PC-9 (cell line): Measurements from ENCODE around the gene ZFPM1. TPM values are rescaled to one million over a fixed set of nuclear protein-coding genes. Genes with fewer than 3 reads are reported as not detected.

Experiments used
- BruUV-seq: library from RNA; stranded (reverse); fragments of 400-500 nt; replicated peaks from 2 replicates; lab custom pipeline; 2021; lab: Mats Ljungman, UMichigan
- CTCF ChIA-PET: fragments of 300-600 bp; sonication (Branson Sonifier 250); formaldehyde crosslinking; loops from one replicate; lab custom pipeline; 2022; ENCODE audit warnings: antibody characterized with exemption; lab: Charles Lee
- POLR2A ChIA-PET: fragments of 300-600 bp; sonication (Branson Sonifier 250); formaldehyde crosslinking; loops from one replicate; lab custom pipeline; 2022; ENCODE audit warnings: antibody characterized with exemption; ENCODE audit not compliant: unreplicated experiment; lab: Charles Lee
- DNase-seq, 2 experiments: peaks; one replicate each; pipeline versions ENCODE4 v3.0.0 to v3.0.0-alpha.2; 2015 to 2022; ENCODE audit warnings: mixed read lengths in 1 of 2
- H2AFZ ChIP-seq: fragments of 200-600 bp; sonication (generic); 2 replicates; pipeline ENCODE4 v1.8.1; 2017; ENCODE audit warnings: antibody characterized with exemption
- H3F3A ChIP-seq: fragments of 200-600 bp; sonication (generic); 2 replicates; pipeline ENCODE4 v1.8.1; 2017; ENCODE audit warnings: antibody characterized with exemption, mild to moderate bottlenecking, low read depth; ENCODE audit not compliant: insufficient read depth
- H3K27ac ChIP-seq: fragments of 200-600 bp; sonication (generic); 2 replicates; pipeline ENCODE4 v1.6.1; 2016; ENCODE audit warnings: mixed run types
- H3K27me3 ChIP-seq: fragments of 200-600 bp; sonication (generic); 2 replicates; pipeline ENCODE4 v1.6.1; 2016; ENCODE audit warnings: low read depth, mixed run types; ENCODE audit not compliant: insufficient read depth
- H3K36me3 ChIP-seq: fragments of 200-600 bp; sonication (generic); 2 replicates; pipeline ENCODE4 v1.6.1; 2016; ENCODE audit warnings: low read depth, mixed run types
- H3K4me1 ChIP-seq: fragments of 200-600 bp; sonication (generic); replicated peaks from 2 replicates; pipeline ENCODE4 v1.6.1; 2016; ENCODE audit warnings: mixed run types; ENCODE audit not compliant: insufficient read depth
- H3K4me2 ChIP-seq: fragments of 200-600 bp; sonication (generic); 2 replicates; pipeline ENCODE4 v1.6.1; 2017; ENCODE audit warnings: mixed run types
- H3K4me3 ChIP-seq: fragments of 200-600 bp; sonication (generic); 2 replicates; pipeline ENCODE4 v1.6.1; 2016; ENCODE audit warnings: mixed run types
- H3K79me2 ChIP-seq: fragments of 200-600 bp; sonication (generic); 2 replicates; pipeline ENCODE4 v1.6.1; 2017; ENCODE audit warnings: low read depth, mixed run types
- H3K9me2 ChIP-seq: fragments of 200-600 bp; sonication (generic); 2 replicates; pipeline ENCODE4 v1.8.1; 2017; ENCODE audit warnings: mild to moderate bottlenecking; ENCODE audit not compliant: insufficient read depth
- H3K9me3 ChIP-seq: fragments of 200-600 bp; sonication (generic); 2 replicates; pipeline ENCODE4 v1.8.1; 2016; ENCODE audit warnings: low read depth; ENCODE audit not compliant: insufficient read depth
- H4K20me1 ChIP-seq: fragments of 200-600 bp; sonication (generic); 2 replicates; pipeline ENCODE4 v1.8.1; 2017; ENCODE audit not compliant: insufficient read depth
- EZH2 ChIP-seq: fragments of 200-600 bp; sonication (generic); IDR thresholded peaks from 2 replicates; pipeline ENCODE4 v1.8.0; 2017; ENCODE audit warnings: antibody characterized with exemption, low read depth
- intact Hi-C: fragments of 100-400 bp; cut with micrococcal nuclease; formaldehyde crosslinking; loops from one replicate; pipeline ENCODE4 v1.10.0; 2022; ENCODE audit not compliant: unreplicated experiment
- total RNA-seq: library from RNA; stranded (reverse); gene quantifications from 2 replicates; pipeline ENCODE4 v1.2.3, GENCODE V29; 2021
- TF ChIP-seq, protein P1 (sequence below): fragments of 200-600 bp; sonication (generic); conservative IDR thresholded peaks from 2 replicates; pipeline ENCODE4 v1.6.1; 2017; ENCODE audit warnings: mixed run types, antibody characterized with exemption, mild to moderate bottlenecking, moderate library complexity

The ZFPM1 gene
- total RNA-seq, 1 experiment from 2014 or later: 19.7 TPM

DNA sequence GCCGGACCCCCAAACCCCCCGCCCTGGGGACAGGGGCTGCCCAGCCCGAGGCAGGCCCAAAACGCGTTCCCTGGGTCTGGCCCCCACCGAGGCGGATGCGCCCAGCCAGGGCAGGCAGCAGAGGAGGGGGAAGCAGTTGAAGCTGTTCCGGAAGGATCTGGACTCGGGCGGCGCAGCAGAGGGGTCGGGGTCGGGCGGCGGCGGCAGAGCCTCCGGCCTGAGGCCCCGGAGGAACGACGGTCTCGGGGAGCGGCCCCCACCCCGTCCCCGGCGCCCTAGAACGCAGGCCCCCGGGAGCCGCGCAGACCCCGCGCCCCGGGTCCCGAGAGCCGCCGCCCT is 22.9 kb upstream of the ZFPM1 start:
- no peak for DNase-seq
- Histone ChIP-seq H3K4me1 (no peaks in the 10 kb centered on the region), H3K27me3 (no peaks in the 10 kb centered on the region), H3K27ac (no peak overlapping the region), H3K4me2 (no peak overlapping the region), H3K9me3 (no peaks in the 10 kb centered on the region), H3F3A (no peaks in the 10 kb centered on the region), H4K20me1 (no peaks in the 10 kb centered on the region), H3K79me2 (no peaks in the 10 kb centered on the region), H3K9me2 (no peaks in the 10 kb centered on the region), H3K4me3 (no peak overlapping the region), H2AFZ (no peak overlapping the region), H3K36me3 (no peaks in the 10 kb centered on the region)
- BruUV-seq: no TSS peak
- CTCF ChIA-PET: no interaction called here
- no peak for TF ChIP-seq EZH2
- TF ChIP-seq, protein P1, sequence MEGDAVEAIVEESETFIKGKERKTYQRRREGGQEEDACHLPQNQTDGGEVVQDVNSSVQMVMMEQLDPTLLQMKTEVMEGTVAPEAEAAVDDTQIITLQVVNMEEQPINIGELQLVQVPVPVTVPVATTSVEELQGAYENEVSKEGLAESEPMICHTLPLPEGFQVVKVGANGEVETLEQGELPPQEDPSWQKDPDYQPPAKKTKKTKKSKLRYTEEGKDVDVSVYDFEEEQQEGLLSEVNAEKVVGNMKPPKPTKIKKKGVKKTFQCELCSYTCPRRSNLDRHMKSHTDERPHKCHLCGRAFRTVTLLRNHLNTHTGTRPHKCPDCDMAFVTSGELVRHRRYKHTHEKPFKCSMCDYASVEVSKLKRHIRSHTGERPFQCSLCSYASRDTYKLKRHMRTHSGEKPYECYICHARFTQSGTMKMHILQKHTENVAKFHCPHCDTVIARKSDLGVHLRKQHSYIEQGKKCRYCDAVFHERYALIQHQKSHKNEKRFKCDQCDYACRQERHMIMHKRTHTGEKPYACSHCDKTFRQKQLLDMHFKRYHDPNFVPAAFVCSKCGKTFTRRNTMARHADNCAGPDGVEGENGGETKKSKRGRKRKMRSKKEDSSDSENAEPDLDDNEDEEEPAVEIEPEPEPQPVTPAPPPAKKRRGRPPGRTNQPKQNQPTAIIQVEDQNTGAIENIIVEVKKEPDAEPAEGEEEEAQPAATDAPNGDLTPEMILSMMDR: no peak
- POLR2A ChIA-PET: no interaction called here
- intact Hi-C loops: no loop called here

DNA sequence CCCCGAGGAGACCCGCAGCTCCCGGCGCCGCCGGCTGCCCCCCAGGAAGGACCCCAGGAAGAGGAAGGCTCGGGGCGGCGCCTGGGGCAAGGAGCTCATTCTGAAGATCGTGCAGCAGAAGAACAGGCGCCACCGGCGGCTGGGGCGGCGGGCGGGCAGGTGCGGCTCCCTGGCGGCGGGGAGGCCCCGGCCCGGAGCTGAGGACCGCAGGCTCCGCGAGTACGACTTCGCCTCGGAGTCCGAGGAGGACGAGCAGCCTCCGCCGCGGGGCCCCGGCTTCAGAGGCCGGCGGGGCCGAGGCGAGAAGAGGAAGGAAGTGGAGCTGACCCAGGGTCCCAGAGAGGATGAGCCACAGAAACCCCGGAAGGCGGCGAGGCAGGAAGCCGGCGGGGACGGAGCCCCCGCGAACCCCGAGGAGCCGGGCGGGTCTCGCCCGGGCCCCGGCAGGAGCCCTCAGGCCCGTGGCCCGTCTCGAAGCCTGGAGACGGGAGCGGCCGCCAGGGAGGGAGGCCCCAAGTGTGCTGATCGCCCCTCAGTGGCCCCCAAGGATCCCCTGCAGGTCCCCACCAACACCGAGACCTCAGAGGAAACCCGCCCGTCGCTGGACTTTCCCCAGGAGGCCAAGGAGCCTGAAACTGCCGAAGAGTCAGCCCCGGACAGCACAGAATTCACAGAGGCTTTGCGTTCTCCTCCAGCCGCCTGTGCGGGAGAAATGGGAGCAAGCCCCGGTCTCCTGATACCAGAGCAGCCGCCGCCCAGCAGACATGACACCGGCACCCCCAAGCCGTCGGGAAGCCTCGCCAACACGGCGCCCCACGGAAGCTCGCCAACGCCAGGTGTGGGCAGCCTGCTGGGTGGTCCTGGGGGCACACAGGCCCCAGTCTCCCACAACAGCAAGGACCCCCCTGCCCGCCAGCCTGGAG is 22.3 kb upstream of the ZFPM1 start:
- Histone ChIP-seq H2AFZ (no peak overlapping the region), H3K4me1 (no peaks in the 10 kb centered on the region), H3K4me2 (no peak overlapping the region), H3K79me2 (no peaks in the 10 kb centered on the region), H4K20me1 (no peaks in the 10 kb centered on the region), H3K36me3 (no peaks in the 10 kb centered on the region), H3K27ac (no peak overlapping the region), H3K9me2 (no peaks in the 10 kb centered on the region), H3K27me3 (no peaks in the 10 kb centered on the region), H3K9me3 (no peaks in the 10 kb centered on the region), H3K4me3 (no peak overlapping the region), H3F3A (no peaks in the 10 kb centered on the region)
- no peak for DNase-seq
- CTCF ChIA-PET: no interaction called here
- TF ChIP-seq, protein P1: no peak
- TF ChIP-seq EZH2: no peak
- POLR2A ChIA-PET: no interaction called here
- intact Hi-C loops: no loop called here
- no TSS peak for BruUV-seq

DNA sequence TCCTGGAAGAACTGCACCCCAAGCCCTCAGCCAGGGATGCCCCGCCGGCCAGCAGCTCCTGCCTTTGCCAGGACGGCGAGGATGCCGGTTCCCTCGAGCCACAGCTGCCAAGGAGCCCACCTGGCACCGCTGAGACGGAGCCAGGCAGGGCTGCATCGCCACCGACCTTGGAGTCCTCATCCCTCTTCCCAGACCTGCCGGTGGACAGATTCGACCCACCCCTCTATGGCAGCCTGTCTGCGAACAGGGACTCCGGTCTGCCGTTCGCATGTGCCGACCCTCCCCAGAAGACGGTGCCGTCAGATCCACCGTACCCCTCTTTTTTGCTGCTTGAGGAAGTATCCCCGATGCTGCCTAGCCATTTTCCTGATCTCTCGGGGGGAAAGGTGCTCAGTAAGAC is 21.4 kb upstream of the ZFPM1 start:
- BruUV-seq: no TSS peak
- no peaks in the 10 kb centered on the region for H3K9me2 ChIP-seq
- H3K9me3 ChIP-seq: no peaks in the 10 kb centered on the region
- CTCF ChIA-PET: no interaction called here
- no peaks in the 10 kb centered on the region for H3K36me3 ChIP-seq
- DNase-seq: no peak
- POLR2A ChIA-PET: no interaction called here
- intact Hi-C loops: no loop called here
- H3K4me2 ChIP-seq: no peak overlapping the region
- no peak overlapping the region for H3K27ac ChIP-seq
- TF ChIP-seq EZH2: no peak
- TF ChIP-seq, protein P1: no peak
- H2AFZ ChIP-seq: no peak overlapping the region
- H3K4me1 ChIP-seq: no peaks in the 10 kb centered on the region
- H3K4me3 ChIP-seq: no peak overlapping the region
- no peaks in the 10 kb centered on the region for H3K79me2 ChIP-seq
- no peaks in the 10 kb centered on the region for H4K20me1 ChIP-seq
- H3K27me3 ChIP-seq: no peaks in the 10 kb centered on the region
- H3F3A ChIP-seq: no peaks in the 10 kb centered on the region
